ELF-1 (cell line): Measurements from ENCODE around the gene PTGDS.

ENCODE experiments used
- DNase-seq: peaks from one replicate; pipeline ENCODE4 v3.0.0-alpha.2; 2016; ENCODE audit warnings: low read depth, low spot score

PTGDS gene

DNA sequence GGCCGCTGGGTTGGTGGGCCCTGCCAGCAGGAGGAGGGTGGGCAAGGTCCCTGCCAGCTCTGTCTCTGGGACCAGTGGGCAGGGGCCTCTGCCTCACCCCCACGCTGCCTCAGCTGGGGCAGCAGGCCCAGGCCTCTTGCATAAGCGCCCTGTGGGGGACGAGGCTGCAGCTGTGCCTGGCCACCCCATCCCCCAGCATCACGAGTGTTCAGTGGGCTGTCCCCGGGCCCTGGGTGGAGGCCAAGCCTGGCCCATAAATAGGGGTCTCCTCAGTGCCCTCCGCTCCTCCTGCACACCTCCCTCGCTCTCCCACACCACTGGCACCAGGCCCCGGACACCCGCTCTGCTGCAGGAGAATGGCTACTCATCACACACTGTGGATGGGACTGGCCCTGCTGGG lies at the start of gene PTGDS:
Gene PTGDS, plus strand, starts transcription at position 282 of the 400 bp plus-strand sequence. Its CDS starts 75 bp downstream, at position 357.
- DNase-seq = no peak

DNA sequence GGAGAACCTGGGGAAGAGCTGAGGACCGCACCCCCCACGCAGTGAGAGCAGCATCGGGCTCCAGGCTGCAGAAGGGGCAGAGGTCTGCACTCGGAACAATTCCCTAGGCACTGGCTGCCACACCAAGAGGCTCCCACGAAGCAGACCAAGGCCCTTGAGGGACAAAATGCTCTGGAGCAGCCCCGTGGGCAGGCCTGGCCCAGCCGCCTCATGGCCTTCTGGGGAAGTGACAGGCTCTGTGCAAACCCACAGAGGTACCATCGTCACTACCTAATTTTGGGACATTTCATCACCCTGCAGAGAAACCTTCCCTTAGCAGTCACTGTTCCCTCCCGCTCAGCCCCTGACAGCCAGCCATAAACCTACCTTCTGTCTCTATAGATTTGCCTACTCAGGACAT lies 48.7 kb upstream of the PTGDS start:
- DNase-seq = no peak

DNA sequence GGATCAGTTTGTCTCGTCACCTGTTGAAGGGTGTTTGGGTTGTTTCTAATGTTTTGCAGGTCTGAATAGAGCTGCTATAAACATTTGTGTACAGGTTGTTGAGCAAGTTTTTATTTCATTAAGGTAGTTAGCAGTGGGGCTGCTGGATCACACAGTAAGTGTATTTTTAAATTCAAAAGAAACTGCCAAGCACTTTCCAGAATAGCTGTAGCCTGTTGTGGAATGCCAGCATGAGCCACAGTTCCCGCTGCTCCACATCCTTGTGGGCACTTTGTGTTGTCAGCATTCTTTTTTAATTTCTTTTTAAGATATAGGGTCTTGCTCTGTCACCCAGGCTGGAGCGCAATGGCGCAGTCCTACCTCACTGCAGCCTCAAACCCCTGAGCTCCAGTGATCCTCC lies 47.3 kb upstream of the PTGDS start:
- DNase-seq = no peak

GRCh38 chr9:136931611-136932130 lies 45.6 kb upstream of the PTGDS start:
- DNase-seq = no peak

DNA sequence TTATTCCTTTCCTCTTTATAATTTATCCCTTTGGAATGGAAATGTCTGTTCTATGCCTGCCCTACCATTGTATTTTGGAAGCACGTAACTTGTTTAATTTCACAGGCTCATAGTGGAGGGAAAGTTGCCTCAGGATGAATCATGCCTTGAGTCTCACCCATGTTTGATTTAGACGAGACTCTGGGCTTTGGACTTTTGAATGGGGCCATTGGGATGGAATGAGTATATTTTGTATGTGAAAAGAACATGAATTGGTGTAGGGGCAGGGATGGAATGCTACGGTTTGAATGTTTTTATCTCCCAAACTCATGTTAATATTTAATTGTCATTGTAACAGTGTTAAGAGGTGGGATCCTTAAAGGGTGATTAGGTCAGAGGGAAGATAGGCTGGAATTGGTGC lies 43.0 kb upstream of the PTGDS start:
- DNase-seq = no peak

DNA sequence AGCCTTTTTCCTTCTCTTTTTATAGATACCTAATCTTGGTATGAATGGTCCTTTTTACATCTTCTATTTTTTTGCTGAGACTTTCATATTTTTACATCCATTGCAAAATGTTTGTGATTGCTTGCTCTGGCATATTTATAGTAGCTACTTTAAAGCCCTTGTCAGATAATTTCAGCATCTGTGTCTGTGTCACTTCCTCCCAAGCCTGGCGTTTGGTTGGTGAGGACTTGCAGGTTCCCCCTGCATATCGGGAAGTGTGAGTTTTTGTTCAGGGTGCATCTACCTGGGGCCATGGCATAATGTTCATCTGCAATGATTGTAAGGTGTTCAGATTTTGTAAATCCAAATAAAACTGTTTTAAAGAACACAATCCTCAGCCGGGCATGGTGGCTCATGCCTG lies 41.7 kb upstream of the PTGDS start:
- no peak for DNase-seq

DNA sequence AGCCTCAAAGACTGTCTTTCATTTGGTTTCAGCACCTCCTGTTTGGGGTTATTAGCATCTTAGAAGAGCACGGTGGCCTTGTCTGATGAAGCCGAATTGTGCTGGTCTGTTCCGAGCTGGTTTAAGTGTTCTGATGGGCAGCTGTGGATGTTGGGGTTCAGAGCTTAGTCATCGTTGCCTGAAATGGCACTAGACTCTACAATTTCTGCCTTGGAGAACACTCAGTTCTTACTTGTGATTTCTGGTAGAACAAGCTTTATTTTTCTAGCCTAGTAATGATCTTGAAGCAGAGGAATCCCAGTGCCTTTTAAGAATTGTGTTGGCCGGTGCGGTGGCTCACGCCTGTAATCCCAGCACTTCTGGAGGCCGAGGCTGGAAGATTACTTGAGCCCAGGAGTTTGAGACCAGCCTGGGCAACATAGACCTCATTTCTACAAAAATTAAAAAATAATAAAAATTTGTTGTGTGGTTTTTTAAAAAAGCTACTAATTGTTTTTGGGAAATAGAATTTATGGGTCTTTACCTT lies 40.6 kb upstream of the PTGDS start:
- no peak for DNase-seq

GRCh38 chr9:136937186-136938001 lies 39.9 kb upstream of the PTGDS start:
- no peak for DNase-seq

- no peak for DNase-seq
Measured at GRCh38 chr9:136939431-136939995, 37.8 kb upstream of the PTGDS start.

DNA sequence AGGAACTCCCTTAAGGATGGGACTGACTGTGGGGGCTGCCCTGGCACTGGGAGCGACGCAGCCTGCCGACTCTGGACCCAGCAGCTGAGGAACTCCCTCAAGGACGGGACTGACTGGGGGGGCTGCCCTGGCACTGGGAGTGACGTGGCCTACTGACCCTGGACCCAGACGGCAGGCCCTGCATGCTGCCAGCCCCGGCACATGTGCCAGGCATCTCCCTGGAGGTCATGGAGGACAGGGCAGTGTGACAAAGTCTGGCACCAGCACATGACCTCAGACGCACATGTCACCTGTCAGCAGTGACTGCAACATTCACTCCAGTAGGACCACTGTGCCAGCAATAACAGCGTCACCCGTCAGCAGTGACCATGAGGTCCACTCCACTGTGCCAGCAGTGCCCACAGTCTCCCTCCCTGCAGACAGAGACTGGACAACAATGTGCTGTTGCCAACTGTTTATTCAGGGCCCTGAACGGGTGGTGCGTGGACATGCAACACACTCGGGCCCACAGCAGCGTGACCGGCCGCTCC lies 37.2 kb upstream of the PTGDS start:
- DNase-seq = no peak

GRCh38 chr9:136940526-136941230 lies 36.6 kb upstream of the PTGDS start:
- no peak for DNase-seq

DNA sequence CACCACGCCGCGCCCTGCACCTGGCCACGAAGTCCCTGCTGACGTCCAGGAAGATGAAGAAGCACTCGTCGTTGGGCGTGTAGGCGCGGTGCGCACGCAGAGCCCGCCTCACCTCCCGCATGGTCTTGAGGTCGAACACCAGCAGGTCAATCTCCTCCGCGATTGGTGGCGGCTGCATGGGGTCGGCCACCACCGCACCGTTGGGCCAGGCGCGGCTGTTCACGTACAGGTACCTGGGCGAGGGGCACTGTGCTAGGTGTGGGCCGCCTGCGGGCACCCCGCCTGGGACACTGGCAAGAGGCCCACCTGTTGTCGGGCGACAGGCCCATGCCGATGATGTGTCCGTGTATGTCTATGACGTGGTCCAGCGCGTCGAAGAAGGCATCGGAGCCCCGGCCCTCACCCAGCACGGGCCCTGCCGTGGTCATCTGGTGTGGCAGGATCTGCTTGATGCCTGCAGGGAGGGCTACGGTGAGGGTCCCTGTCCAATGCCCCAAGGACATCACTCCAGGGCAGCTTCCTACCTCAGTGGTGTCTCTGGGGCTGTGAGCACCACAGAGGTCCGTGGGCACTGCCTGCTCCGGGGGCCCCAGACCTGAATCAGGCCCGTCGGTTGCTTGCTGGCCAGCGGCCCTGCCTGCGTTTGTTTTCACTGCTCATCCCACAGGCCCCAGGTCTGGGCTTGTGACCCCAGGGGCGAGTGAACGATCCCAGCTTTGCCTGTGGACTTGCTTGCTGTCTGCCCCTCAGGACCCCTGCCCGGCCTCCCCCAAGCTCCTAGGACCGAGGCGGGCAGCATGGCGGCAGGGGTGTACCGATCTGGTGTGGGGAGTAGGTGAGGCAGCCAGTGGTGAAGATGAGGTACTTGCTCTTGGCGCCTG lies 35.8 kb upstream of the PTGDS start:
- DNase-seq = no peak

GRCh38 chr9:136942112-136942880 lies 35.0 kb upstream of the PTGDS start:
- DNase-seq = no peak

GRCh38 chr9:136942881-136943230 lies 34.4 kb upstream of the PTGDS start:
- no peak for DNase-seq

DNA sequence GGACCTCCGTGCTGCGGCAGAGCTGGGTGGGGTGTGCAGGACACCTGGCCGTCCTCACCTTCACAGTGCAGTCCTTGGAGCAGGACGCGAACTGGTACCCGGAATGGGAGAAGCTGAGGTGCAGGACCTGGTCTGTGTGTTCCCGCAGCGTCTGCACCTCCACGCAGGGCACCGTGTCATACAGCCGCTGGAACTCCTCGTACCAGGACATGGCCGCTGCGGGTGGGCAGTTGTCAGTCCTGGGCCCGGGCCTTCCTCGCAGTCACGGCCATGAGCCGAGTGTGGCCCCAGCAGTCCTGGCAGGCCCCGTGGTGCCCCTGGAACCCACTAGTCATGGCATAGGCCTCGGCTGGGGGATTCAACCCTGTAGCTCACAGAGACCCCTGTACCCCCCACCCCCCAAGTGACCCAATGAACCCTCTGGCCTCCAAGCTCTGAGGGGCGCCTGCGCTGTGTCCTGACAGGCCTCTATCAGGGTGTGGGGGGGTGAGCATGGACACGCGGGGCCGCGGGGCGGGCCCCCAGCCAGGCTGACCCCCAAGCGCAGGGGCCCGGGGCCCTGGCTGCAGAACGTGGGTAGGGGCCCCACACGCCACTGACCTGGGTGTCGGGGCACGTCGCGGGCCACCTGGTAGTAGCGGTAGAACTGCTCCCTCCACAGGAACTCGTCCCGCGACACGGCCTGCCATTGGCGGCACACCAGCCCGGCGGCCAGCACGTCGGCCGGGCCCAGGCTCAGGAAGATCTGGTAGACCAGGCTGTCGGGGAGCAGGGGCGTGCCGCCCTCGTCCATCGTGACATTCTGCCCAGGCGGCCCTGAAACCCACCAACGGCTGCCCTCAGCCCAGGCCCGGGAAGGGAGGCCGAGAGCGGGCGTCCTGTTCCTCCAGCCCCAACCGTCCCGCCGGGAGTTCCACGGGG lies 33.8 kb upstream of the PTGDS start:
- peak; percentile 52 for DNase-seq

DNA sequence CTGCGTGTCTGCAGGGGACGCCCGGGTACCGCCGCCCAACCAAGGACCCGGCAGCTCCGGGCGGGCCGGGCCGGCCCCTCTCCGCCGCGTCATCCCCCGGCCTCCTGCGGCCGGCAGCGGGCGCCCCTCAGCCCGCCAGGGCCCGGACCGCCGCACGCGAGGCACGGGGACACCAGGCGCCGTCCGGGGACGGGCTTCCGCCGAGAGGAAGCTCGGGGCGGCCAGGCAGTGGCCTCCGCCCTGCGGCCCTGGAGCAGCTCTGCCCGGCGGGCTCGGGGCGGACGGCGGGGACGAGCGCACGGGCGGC lies 33.1 kb upstream of the PTGDS start:
- no peak for DNase-seq

DNA sequence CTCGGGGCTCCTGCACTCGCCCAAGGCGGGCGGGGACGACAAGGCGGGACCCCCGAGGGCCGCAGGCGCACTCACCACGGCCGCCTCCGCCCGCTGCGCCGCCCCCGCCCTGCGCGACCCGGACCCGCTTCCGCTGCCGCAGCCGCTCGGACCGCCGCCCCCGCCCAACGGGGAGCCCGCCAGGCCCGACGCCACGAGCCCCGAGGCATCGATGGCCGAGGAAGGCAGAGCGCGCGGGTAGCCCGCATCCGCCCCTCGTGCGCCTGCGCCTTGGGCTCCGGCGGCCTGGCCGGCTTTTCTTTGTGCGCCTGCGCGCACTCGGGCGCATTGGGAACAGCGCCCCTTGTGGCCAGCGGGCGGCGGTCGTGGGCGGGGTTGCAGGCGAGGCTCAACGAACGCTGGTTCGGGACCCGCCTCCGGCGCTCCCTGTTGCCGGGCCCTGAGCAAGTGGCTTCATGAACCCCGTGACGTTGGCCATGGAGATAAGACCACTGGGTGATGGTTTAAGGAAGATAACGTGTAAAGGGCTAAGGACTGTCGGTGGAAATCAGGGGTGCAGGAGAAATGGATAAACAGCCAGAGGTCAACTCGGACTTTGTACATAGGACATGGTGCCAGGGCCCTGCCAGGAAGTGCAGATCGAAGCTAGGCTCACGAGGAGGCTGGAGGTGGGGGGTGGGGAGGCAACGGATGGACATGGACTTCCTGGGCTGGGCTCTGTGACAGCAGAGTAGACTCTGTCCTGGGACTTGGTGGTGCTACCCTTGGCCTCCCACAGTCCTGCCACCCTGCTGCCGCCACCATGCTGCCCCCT lies 32.6 kb upstream of the PTGDS start, which contains the start of the genes C8G and FBXW5:
Gene C8G, plus strand, starts transcription at position 725 of the 814 bp plus-strand sequence. Its CDS starts 78 bp downstream, at position 803.
Gene FBXW5, minus strand, starts transcription at position 220 of the 814 bp plus-strand sequence. CDS start 655 bp downstream, outside the sequence.
- DNase-seq = peak; percentile 92
